ENCODE results near the gene MEP1B. TPM values are rescaled to one million over a fixed set of nuclear protein-coding genes. Genes with fewer than 3 reads are reported as not detected.

Gene MEP1B
- total RNA-seq, 3 donors from 2014 or later (not counting 1 experiment from before 2014, with no cell fraction given): not detected

DNA sequence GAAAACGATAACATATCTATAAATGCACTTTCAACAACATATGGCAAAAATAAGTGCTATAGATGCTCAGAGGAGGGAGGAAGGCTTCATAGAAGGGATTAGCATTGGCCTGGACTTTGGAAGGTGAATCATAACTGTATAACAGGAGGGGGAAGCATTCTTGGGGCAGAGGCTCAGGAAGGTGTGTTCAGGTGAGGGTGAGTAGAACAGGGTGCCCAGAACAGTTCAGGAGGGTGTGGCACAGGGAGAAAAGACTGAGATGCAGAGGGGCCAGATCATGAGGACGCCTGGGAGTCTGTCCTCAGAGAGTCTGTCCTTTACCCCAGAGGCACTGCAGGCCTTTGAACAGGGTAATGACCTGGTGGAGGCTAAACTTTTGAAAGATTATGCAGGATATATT lies 29.3 kb upstream of the MEP1B start:
- WGBS (ENCODE audit: insufficient coverage): 73% methylated on average over 1 of the region's 2 CpGs

DNA sequence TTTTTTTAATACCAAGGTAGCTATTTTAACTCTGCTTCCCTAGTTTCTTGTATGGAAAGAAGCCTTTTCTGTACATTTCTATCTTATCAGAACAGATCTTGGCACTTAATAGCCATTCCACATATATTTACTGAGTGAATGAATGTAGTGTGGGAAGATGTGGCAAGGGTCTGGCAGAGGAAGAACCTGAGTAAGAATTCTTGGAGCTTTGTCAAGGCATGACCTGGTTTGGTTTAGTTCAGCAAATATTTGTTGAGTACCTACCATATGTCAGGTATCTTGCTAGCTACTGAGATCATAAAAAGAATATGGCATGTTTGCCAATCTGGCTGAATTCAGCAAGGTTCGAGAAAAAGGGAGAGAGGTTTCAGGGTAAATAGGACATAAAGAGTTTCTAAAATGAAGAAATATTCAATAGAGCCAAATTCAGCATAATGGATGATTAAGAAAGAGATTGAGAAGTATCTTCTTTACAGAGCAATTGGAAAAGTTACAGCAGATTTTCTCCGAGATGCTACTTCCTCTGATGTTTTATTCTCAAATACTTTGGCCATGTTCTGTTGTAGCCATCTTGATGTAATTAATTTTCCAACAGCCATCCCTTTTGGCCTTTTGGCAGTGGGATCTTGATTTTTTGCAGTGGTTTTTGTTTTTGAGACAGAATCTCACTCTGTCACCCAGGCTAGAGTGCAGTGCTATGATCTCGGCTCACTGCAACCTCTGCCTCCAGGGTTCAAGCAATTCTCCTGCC lies 21.7 kb upstream of the MEP1B start:
- TF ChIP-seq, protein P1, sequence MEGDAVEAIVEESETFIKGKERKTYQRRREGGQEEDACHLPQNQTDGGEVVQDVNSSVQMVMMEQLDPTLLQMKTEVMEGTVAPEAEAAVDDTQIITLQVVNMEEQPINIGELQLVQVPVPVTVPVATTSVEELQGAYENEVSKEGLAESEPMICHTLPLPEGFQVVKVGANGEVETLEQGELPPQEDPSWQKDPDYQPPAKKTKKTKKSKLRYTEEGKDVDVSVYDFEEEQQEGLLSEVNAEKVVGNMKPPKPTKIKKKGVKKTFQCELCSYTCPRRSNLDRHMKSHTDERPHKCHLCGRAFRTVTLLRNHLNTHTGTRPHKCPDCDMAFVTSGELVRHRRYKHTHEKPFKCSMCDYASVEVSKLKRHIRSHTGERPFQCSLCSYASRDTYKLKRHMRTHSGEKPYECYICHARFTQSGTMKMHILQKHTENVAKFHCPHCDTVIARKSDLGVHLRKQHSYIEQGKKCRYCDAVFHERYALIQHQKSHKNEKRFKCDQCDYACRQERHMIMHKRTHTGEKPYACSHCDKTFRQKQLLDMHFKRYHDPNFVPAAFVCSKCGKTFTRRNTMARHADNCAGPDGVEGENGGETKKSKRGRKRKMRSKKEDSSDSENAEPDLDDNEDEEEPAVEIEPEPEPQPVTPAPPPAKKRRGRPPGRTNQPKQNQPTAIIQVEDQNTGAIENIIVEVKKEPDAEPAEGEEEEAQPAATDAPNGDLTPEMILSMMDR (IDR thresholded peaks at IDR 0.05): no peak
- Mint-ChIP-seq H3K9me3 (no peaks in the 10 kb centered on the region), H3K36me3 (no peaks in the 10 kb centered on the region), H3K27me3 (ENCODE audit: low read depth in 2 of 2) (peaks cover 0 to 6% of the 10 kb centered on the region in 2 donors), H3K4me1 (no peaks in the 10 kb centered on the region), H3K27ac (no peak overlapping the region), H3K4me3 (no peak overlapping the region)
- Histone ChIP-seq H3K27ac (ENCODE audit: low read length) (no peak overlapping the region), H3K4me3 (ENCODE audit: low read length) (no peak overlapping the region), H3K9me3 (ENCODE audit: control insufficient read depth, insufficient read depth, low read length) (no peaks in the 10 kb centered on the region), H3K27me3 (ENCODE audit: control insufficient read depth, insufficient read depth, low read length) (no peaks in the 10 kb centered on the region), H3K36me3 (ENCODE audit: control insufficient read depth, insufficient read depth, low read length) (no peaks in the 10 kb centered on the region), H3K4me1 (ENCODE audit: control insufficient read depth, insufficient read depth, low read length) (no peaks in the 10 kb centered on the region)
- ATAC-seq: no peak
- no peak for DNase-seq
- intact Hi-C loops (cut with micrococcal nuclease): no loop called here
- 91% methylated on average over 3 of the region's 3 CpGs for WGBS (ENCODE audit: insufficient coverage)

More for the DNA sequence above, 29.3 kb upstream of the MEP1B start:
- no peaks in the 10 kb centered on the region for H3K27me3 ChIP-seq (ENCODE audit: control insufficient read depth, insufficient read depth, low read length)
- DNase-seq: no peak
- H3K4me1 Mint-ChIP-seq: peaks cover 8% of the 10 kb centered on the region in 2 donors
- TF ChIP-seq, protein P1 (IDR thresholded peaks at IDR 0.05): no peak
- H3K27me3 Mint-ChIP-seq (ENCODE audit: low read depth in 2 of 2): no peaks in the 10 kb centered on the region
- H3K36me3 Mint-ChIP-seq: no peaks in the 10 kb centered on the region
- no peaks in the 10 kb centered on the region for H3K9me3 ChIP-seq (ENCODE audit: control insufficient read depth, insufficient read depth, low read length)
- no peak overlapping the region for H3K4me3 ChIP-seq (ENCODE audit: low read length)
- no peaks in the 10 kb centered on the region for H3K36me3 ChIP-seq (ENCODE audit: control insufficient read depth, insufficient read depth, low read length)
- no peaks in the 10 kb centered on the region for H3K9me3 Mint-ChIP-seq
- no peak overlapping the region for H3K27ac ChIP-seq (ENCODE audit: low read length)
- no peak overlapping the region for H3K27ac Mint-ChIP-seq
- no peak for ATAC-seq
- peaks cover 9% of the 10 kb centered on the region for H3K4me1 ChIP-seq (ENCODE audit: control insufficient read depth, insufficient read depth, low read length)
- H3K4me3 Mint-ChIP-seq: no peak overlapping the region
- intact Hi-C loops (cut with micrococcal nuclease): no loop called here

DNA sequence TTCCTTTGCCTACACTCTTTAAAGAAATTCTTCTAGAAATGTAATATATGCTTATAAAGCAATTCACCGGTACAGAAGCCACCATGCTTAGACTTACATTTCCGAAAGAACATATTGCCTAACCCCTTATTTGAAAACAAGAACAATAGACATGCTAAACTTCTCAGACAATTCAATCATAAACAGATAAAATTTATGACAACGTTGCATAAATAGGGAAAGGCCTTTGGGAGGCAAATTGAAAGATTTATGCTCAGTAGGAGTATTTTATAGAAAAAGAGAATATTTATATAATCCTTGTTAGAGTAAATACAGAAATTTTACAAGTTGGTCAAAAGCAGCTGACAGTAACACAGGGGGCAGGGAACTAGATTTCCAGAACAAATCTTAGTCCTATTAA lies 16.2 kb upstream of the MEP1B start:
- Histone ChIP-seq H3K36me3 (ENCODE audit: control insufficient read depth, insufficient read depth, low read length) (no peaks in the 10 kb centered on the region), H3K27me3 (ENCODE audit: control insufficient read depth, insufficient read depth, low read length) (no peaks in the 10 kb centered on the region), H3K9me3 (ENCODE audit: control insufficient read depth, insufficient read depth, low read length) (no peaks in the 10 kb centered on the region), H3K4me3 (ENCODE audit: low read length) (no peak overlapping the region), H3K4me1 (ENCODE audit: control insufficient read depth, insufficient read depth, low read length) (no peaks in the 10 kb centered on the region), H3K27ac (ENCODE audit: low read length) (no peak overlapping the region)
- no peak for ATAC-seq
- Mint-ChIP-seq H3K27me3 (ENCODE audit: low read depth in 2 of 2) (peaks cover 0 to 3% of the 10 kb centered on the region in 2 donors), H3K36me3 (no peaks in the 10 kb centered on the region), H3K4me3 (no peak overlapping the region), H3K27ac (no peak overlapping the region), H3K9me3 (peaks cover 0 to 2% of the 10 kb centered on the region in 2 donors), H3K4me1 (no peaks in the 10 kb centered on the region)
- WGBS (ENCODE audit: insufficient coverage): 90% methylated on average over 2 of the region's 3 CpGs
- TF ChIP-seq, protein P1 (IDR thresholded peaks at IDR 0.05): no peak
- no peak for DNase-seq
- intact Hi-C loops (cut with micrococcal nuclease): no loop called here

DNA sequence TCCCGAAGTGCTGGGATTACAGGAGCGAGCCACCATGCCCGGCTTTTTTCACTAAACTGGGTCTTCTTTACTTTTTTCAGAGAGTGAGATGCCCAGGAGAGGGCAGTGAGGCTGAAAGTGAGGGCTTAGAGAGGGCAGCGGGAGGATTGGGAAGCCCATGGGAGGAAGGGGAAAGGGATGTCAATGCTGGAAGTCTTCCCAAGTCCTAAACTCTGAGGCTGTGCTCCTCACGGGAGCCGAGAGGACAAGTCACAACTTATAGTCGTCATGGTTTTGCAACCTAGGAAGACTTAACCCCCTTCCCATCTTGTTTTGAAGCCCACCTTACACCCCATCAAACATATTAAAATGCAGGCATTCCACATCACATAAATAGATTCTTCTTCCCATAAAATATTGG lies 15.1 kb upstream of the MEP1B start:
- H3K27ac ChIP-seq (ENCODE audit: low read length): no peak overlapping the region

More for the DNA sequence above, 15.1 kb upstream of the MEP1B start:
- H3K27me3 ChIP-seq (ENCODE audit: control insufficient read depth, insufficient read depth, low read length): no peaks in the 10 kb centered on the region
- peaks cover 0 to 3% of the 10 kb centered on the region in 2 donors for H3K27me3 Mint-ChIP-seq (ENCODE audit: low read depth in 2 of 2)
- no peaks in the 10 kb centered on the region for H3K9me3 ChIP-seq (ENCODE audit: control insufficient read depth, insufficient read depth, low read length)
- no peaks in the 10 kb centered on the region for H3K36me3 ChIP-seq (ENCODE audit: control insufficient read depth, insufficient read depth, low read length)
- no peak overlapping the region for H3K27ac Mint-ChIP-seq
- no peaks in the 10 kb centered on the region for H3K4me1 ChIP-seq (ENCODE audit: control insufficient read depth, insufficient read depth, low read length)
- WGBS (ENCODE audit: insufficient coverage): 89% methylated on average over 7 of the region's 7 CpGs
- peaks cover 0 to 2% of the 10 kb centered on the region in 2 donors for H3K9me3 Mint-ChIP-seq
- DNase-seq (no peak), ATAC-seq (no peak)
- no peaks in the 10 kb centered on the region for H3K36me3 Mint-ChIP-seq
- TF ChIP-seq, protein P1 (IDR thresholded peaks at IDR 0.05): no peak
- no peak overlapping the region for H3K4me3 Mint-ChIP-seq
- H3K4me3 ChIP-seq (ENCODE audit: low read length): no peak overlapping the region
- intact Hi-C loops (cut with micrococcal nuclease): no loop called here
- no peaks in the 10 kb centered on the region for H3K4me1 Mint-ChIP-seq

Measured in natural killer cell (primary cell).